Tibial nerve (tissue), 3 donors: Measurements from ENCODE around the gene FBXO21.

Experiments
- POLR2A ChIP-seq, 2 donors: fragments of 450-650 bp; IDR thresholded peaks; one replicate each; pipeline ENCODE4 v1.6.1; 2017; ENCODE audit warnings: antibody characterized with exemption in 2 of 2, mild to moderate bottlenecking in 2 of 2, moderate library complexity in 2 of 2
- TF ChIP-seq, protein P1 (sequence below), 5 experiments: fragments of 200-600 bp in 3 of 5; fragments of 450-650 bp in 2 of 5; sonication (generic) in 3 of 5; IDR thresholded peaks; one replicate each; pipeline ENCODE4 v1.5.1; 2016 to 2019; ENCODE audit warnings: antibody characterized with exemption in 5 of 5, mild to moderate bottlenecking in 3 of 5, moderate library complexity in 2 of 5

- TF ChIP-seq, protein P1, sequence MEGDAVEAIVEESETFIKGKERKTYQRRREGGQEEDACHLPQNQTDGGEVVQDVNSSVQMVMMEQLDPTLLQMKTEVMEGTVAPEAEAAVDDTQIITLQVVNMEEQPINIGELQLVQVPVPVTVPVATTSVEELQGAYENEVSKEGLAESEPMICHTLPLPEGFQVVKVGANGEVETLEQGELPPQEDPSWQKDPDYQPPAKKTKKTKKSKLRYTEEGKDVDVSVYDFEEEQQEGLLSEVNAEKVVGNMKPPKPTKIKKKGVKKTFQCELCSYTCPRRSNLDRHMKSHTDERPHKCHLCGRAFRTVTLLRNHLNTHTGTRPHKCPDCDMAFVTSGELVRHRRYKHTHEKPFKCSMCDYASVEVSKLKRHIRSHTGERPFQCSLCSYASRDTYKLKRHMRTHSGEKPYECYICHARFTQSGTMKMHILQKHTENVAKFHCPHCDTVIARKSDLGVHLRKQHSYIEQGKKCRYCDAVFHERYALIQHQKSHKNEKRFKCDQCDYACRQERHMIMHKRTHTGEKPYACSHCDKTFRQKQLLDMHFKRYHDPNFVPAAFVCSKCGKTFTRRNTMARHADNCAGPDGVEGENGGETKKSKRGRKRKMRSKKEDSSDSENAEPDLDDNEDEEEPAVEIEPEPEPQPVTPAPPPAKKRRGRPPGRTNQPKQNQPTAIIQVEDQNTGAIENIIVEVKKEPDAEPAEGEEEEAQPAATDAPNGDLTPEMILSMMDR (IDR thresholded peaks at IDR 0.05) = no peak
- TF ChIP-seq POLR2A (IDR thresholded peaks at IDR 0.05) = no peak
These were observed 9.4 kb downstream of the FBXO21 start for GRCh38 chr12:117180758-117181467.
